ENCODE results near the gene VSNL1.
A peak's percentile ranks its signal among the peaks of the same experiment; 100 is the strongest.

Gene VSNL1

GRCh38 chr2:17648581-17648980 is 108.1 kb downstream of the VSNL1 start:
- FAIRE-seq, result no peak

- FAIRE-seq, result no peak
Measured at GRCh38 chr2:17649026-17649425, 108.5 kb downstream of the VSNL1 start.

- FAIRE-seq, result no peak
Measured at GRCh38 chr2:17652681-17653394, 112.3 kb downstream of the VSNL1 start.

GRCh38 chr2:17657759-17658158 is 117.3 kb downstream of the VSNL1 start:
- FAIRE-seq, result no peak

GRCh38 chr2:17658251-17658843 is 117.9 kb downstream of the VSNL1 start:
- FAIRE-seq, result no peak

GRCh38 chr2:17660219-17660618 is 119.7 kb downstream of the VSNL1 start:
- FAIRE-seq, result no peak

GRCh38 chr2:17661460-17661859 is 121.0 kb downstream of the VSNL1 start:
- FAIRE-seq, result no peak

GRCh38 chr2:17662723-17663122 is 122.2 kb downstream of the VSNL1 start:
- FAIRE-seq, result no peak

GRCh38 chr2:17664534-17664933 is 124.0 kb downstream of the VSNL1 start:
- FAIRE-seq, result no peak

- no peak for FAIRE-seq
Measured at GRCh38 chr2:17667898-17668297, 127.4 kb downstream of the VSNL1 start.

GRCh38 chr2:17672583-17673317 is 132.3 kb downstream of the VSNL1 start:
- no peak for FAIRE-seq

- peak; percentile 6 for FAIRE-seq
Measured at GRCh38 chr2:17674817-17675216, 134.3 kb downstream of the VSNL1 start.

- FAIRE-seq, result no peak
Measured at GRCh38 chr2:17680119-17680518, 139.6 kb downstream of the VSNL1 start.

- FAIRE-seq, result no peak
Measured at GRCh38 chr2:17682098-17682857, 141.8 kb downstream of the VSNL1 start.

GRCh38 chr2:17683981-17684380 is 143.5 kb downstream of the VSNL1 start:
- no peak for FAIRE-seq

GRCh38 chr2:17688600-17688999 is 148.1 kb downstream of the VSNL1 start:
- no peak for FAIRE-seq

- FAIRE-seq, result no peak
Measured at GRCh38 chr2:17689010-17689409, 148.5 kb downstream of the VSNL1 start.

- no peak for FAIRE-seq
Measured at GRCh38 chr2:17690776-17691175, 150.3 kb downstream of the VSNL1 start.

Measured in G401.6 (cell line).